Upper lobe of left lung (tissue), 6 donors: ENCODE measurements around the gene SIGLEC1. TPM values are rescaled to one million over a fixed set of nuclear protein-coding genes. Genes with fewer than 3 reads are reported as not detected.

Source experiments
- ATAC-seq, 2 donors: fragments of 200-7000 bp; cut with Tn5 transposase; one replicate each; pipeline ENCODE4 v1.9.1; 2022; ENCODE audit warnings: mild to moderate bottlenecking in 2 of 2, moderate library complexity in 2 of 2; ENCODE audit not compliant: low FRiP score in 2 of 2
- DNase-seq, 2 donors: peaks; one replicate each; pipeline ENCODE4 v3.0.0-alpha.2; 2019 to 2020
- H3K27ac ChIP-seq, 4 donors: fragments of 200-600 bp; sonication (generic); one replicate each; pipeline ENCODE4 v1.5.1; 2016 to 2019
- H3K27me3 ChIP-seq, 4 donors: fragments of 200-600 bp; sonication (generic); one replicate each; pipeline ENCODE4 v1.5.1; 2017 to 2019
- H3K36me3 ChIP-seq, 4 donors: fragments of 200-600 bp; sonication (generic); one replicate each; pipeline ENCODE4 v1.5.1; 2016 to 2019
- H3K4me1 ChIP-seq, 4 donors: fragments of 200-600 bp; sonication (generic); one replicate each; pipeline ENCODE4 v1.5.1; 2018 to 2019
- H3K4me3 ChIP-seq, 4 donors: fragments of 200-600 bp; sonication (generic); one replicate each; pipeline ENCODE4 v1.5.1; 2017 to 2019; ENCODE audit warnings: mild to moderate bottlenecking in 2 of 4, moderate library complexity in 1 of 4
- H3K9me3 ChIP-seq, 4 donors: fragments of 200-600 bp; sonication (generic); one replicate each; pipeline ENCODE4 v1.5.1; 2018 to 2019
- CTCF ChIP-seq, 6 experiments: fragments of 450-650 bp in 4 of 6; fragments of 200-600 bp in 2 of 6; sonication (generic) in 2 of 6; IDR thresholded peaks; one replicate each; pipeline ENCODE4 v1.5.1; 2016 to 2019; ENCODE audit warnings: antibody characterized with exemption in 6 of 6
- EP300 ChIP-seq, 4 donors: sonication (generic); formaldehyde crosslinking; IDR thresholded peaks; one replicate each; pipeline ENCODE4 v1.5.1; 2017; ENCODE audit warnings: antibody characterized with exemption in 4 of 4, control low read depth in 2 of 4
- POLR2A ChIP-seq, 4 donors: fragments of 450-650 bp; IDR thresholded peaks; one replicate each; pipeline ENCODE4 v1.5.1; 2016 to 2017; ENCODE audit warnings: antibody characterized with exemption in 4 of 4, mild to moderate bottlenecking in 2 of 4
- POLR2AphosphoS5 ChIP-seq, 2 donors: sonication (generic); formaldehyde crosslinking; IDR thresholded peaks; one replicate each; pipeline ENCODE4 v1.5.1; 2017; ENCODE audit warnings: antibody characterized with exemption in 2 of 2
- WGBS, 2 donors: methylation state at CpG; one replicate each; pipeline ENCODE4 v1.1.5; 2017 to 2018; 5-methylcytosine and 5-hydroxymethylcytosine counted together
- total RNA-seq, 6 donors: library from RNA; depleted of rRNA in 4 of 6; stranded (reverse); fragments of >200 nt in 4 of 6; gene quantifications; one replicate each; pipeline versions ENCODE4 v1.1.0 to v1.2.1, GENCODE V29; 2016 to 2021
- donor health status: DM: no; HTN: no; CAD: no; lungs with moderate emphysema.
- donor health status: DM: no; HTN: yes; CAD: no; lungs with severe emphysema.

The SIGLEC1 gene
- total RNA-seq, 6 donors from 2014 or later, result 14.4 to 69.9 (median 60.7) TPM

GRCh38 chr20:3753501-3754275 lies 41.3 kb upstream of the SIGLEC1 start:
- 70 to 82% methylated on average over 18 to 21 of the region's 26 CpGs for WGBS, 2 donors
- no peaks in the 10 kb centered on the region for H3K9me3 ChIP-seq
- H3K27ac ChIP-seq, result peak overlapping the region in 2 of 4 donors; percentile 34 to 38
- TF ChIP-seq CTCF (IDR thresholded peaks at IDR 0.05), result no peak
- peaks cover 6 to 45% (median 12%) of the 10 kb centered on the region in 4 donors for H3K4me1 ChIP-seq
- peak in 1 of 2 donors; percentile 5 for ATAC-seq
- no peaks in the 10 kb centered on the region for H3K27me3 ChIP-seq
- H3K36me3 ChIP-seq, result peaks cover 0 to 35% (median 21%) of the 10 kb centered on the region in 4 donors
- peak in 1 of 2 donors; percentile 83 for DNase-seq
- H3K4me3 ChIP-seq, result no peak overlapping the region

- ATAC-seq, result peak; percentile 73 to 83
- Histone ChIP-seq H3K27ac (peak overlapping the region in 1 of 4 donors; percentile 34), H3K4me3 (no peak overlapping the region), H3K9me3 (no peaks in the 10 kb centered on the region), H3K36me3 (peaks cover 0 to 41% (median 23%) of the 10 kb centered on the region in 4 donors), H3K27me3 (no peaks in the 10 kb centered on the region), H3K4me1 (peaks cover 6 to 45% (median 12%) of the 10 kb centered on the region in 4 donors)
- peak in 1 of 2 donors; percentile 67 for DNase-seq
- WGBS, 2 donors, result 52% methylated on average over 4 of the region's 4 CpGs
- TF ChIP-seq EP300 (IDR thresholded peaks at IDR 0.05), result no peak
- peak; percentile 68 to 81 (median 74) for TF ChIP-seq CTCF (IDR thresholded peaks at IDR 0.05)
These were observed 40.7 kb upstream of the SIGLEC1 start for GRCh38 chr20:3753098-3753497.

- Histone ChIP-seq H3K4me3 (peak overlapping the region in 3 of 4 donors; percentile 41 to 49 (median 48)), H3K27ac (no peak overlapping the region), H3K27me3 (no peaks in the 10 kb centered on the region), H3K9me3 (no peaks in the 10 kb centered on the region), H3K36me3 (peaks cover 0 to 48% (median 23%) of the 10 kb centered on the region in 4 donors), H3K4me1 (peaks cover 6 to 45% (median 12%) of the 10 kb centered on the region in 4 donors)
- DNase-seq (no peak), ATAC-seq (peak in 1 of 2 donors; percentile 1)
- WGBS, 2 donors, result 55 to 65% methylated on average over 10 to 13 of the region's 13 CpGs
- no peak for TF ChIP-seq POLR2AphosphoS5 (IDR thresholded peaks at IDR 0.05)
- TF ChIP-seq EP300 (IDR thresholded peaks at IDR 0.05), result no peak
- no peak for TF ChIP-seq POLR2A (IDR thresholded peaks at IDR 0.05)
- TF ChIP-seq CTCF (IDR thresholded peaks at IDR 0.05), result no peak
These were observed 40.0 kb upstream of the SIGLEC1 start for GRCh38 chr20:3752386-3752759.

- TF ChIP-seq POLR2AphosphoS5 (IDR thresholded peaks at IDR 0.05), result no peak
- TF ChIP-seq EP300 (IDR thresholded peaks at IDR 0.05), result no peak
- TF ChIP-seq POLR2A (IDR thresholded peaks at IDR 0.05), result no peak
- no peak for TF ChIP-seq CTCF (IDR thresholded peaks at IDR 0.05)
- H3K4me3 ChIP-seq, result peak overlapping the region in 3 of 4 donors; percentile 41 to 49 (median 48)
- H3K4me1 ChIP-seq, result peaks cover 6 to 45% (median 12%) of the 10 kb centered on the region in 4 donors
- no peaks in the 10 kb centered on the region for H3K9me3 ChIP-seq
- peak; percentile 17 to 60 for ATAC-seq
- H3K36me3 ChIP-seq, result peaks cover 0 to 53% (median 23%) of the 10 kb centered on the region in 4 donors
- peak; percentile 49 to 91 for DNase-seq
- H3K27ac ChIP-seq, result no peak overlapping the region
- WGBS, 2 donors, result 39 to 76% methylated on average over 11 to 33 of the region's 95 CpGs
- H3K27me3 ChIP-seq, result no peaks in the 10 kb centered on the region
These were observed 39.4 kb upstream of the SIGLEC1 start for GRCh38 chr20:3751675-3752385.
